Aorta (tissue), 5 donors: ENCODE results near the gene MPHOSPH9. TPM values are rescaled to one million over a fixed set of nuclear protein-coding genes. Genes with fewer than 3 reads are reported as not detected.
A peak's percentile ranks its signal among the peaks of the same experiment; 100 is the strongest.

Source experiments
- ATAC-seq: fragments of 200-7000 bp; cut with Tn5 transposase; one replicate; pipeline ENCODE4 v1.9.1; 2022; ENCODE audit warnings: moderate library complexity; ENCODE audit not compliant: low FRiP score
- DNase-seq, 2 donors: peaks; one replicate each; pipeline ENCODE4 v3.0.0-alpha.2; 2020
- H3K27ac ChIP-seq, 2 donors: one replicate each; pipeline ENCODE4 v1.5.1; 2013; ENCODE audit warnings: low read length in 2 of 2, mild to moderate bottlenecking in 2 of 2, moderate library complexity in 2 of 2, control low read depth in 1 of 2, inconsistent platforms in 1 of 2, low read depth in 1 of 2
- H3K27me3 ChIP-seq, 2 donors: one replicate each; pipeline ENCODE4 v1.6.1; 2013; ENCODE audit warnings: control low read depth in 1 of 2, low read length in 1 of 2, mild to moderate bottlenecking in 1 of 2, moderate library complexity in 1 of 2; ENCODE audit not compliant: insufficient read depth in 2 of 2, control insufficient read depth in 1 of 2
- H3K36me3 ChIP-seq, 2 donors: one replicate each; pipeline ENCODE4 v1.6.1; 2013; ENCODE audit warnings: control low read depth in 1 of 2, low read length in 1 of 2, mild to moderate bottlenecking in 1 of 2; ENCODE audit not compliant: insufficient read depth in 2 of 2, control insufficient read depth in 1 of 2
- H3K4me1 ChIP-seq, 2 donors: one replicate each; pipeline ENCODE4 v1.6.1; 2013; ENCODE audit warnings: low read length in 2 of 2, control low read depth in 1 of 2, mild to moderate bottlenecking in 1 of 2, moderate library complexity in 1 of 2; ENCODE audit not compliant: insufficient read depth in 2 of 2, control insufficient read depth in 1 of 2
- H3K4me3 ChIP-seq, 2 donors: one replicate each; pipeline ENCODE4 v1.5.1; 2013; ENCODE audit warnings: low read length in 2 of 2, control low read depth in 1 of 2, mild to moderate bottlenecking in 1 of 2
- H3K9me3 ChIP-seq: one replicate; pipeline ENCODE4 v1.6.1; 2013; ENCODE audit warnings: mild to moderate bottlenecking, low read length; ENCODE audit not compliant: control insufficient read depth
- WGBS, 2 donors: extraction: QIAGEN DNeasy Blood & Tissue Kit; methylation state at CpG; one replicate each; pipeline ENCODE4 v1.1.7; 2013; 5-methylcytosine and 5-hydroxymethylcytosine counted together
- intact Hi-C, 2 donors: fragments of 100-400 bp; cut with DNase I; formaldehyde crosslinking; loops; one replicate each; pipeline versions ENCODE4 v1.14.2 to v1.15.0; 2022
- polyA plus RNA-seq, 2 donors: library from polyadenylated mRNA; stranded (reverse); fragments of 200-250 nt; gene quantifications; one replicate each; pipeline ENCODE4 v1.2.3, GENCODE V29; 2013
- total RNA-seq, 2 donors: library from RNA; stranded (reverse); fragmentation: NEBNext Ultra II Directional; extraction: Animal tissue kit (Norgen Biotek cat#: 25700); gene quantifications; one replicate each; pipeline ENCODE4 v1.2.1, GENCODE V29; 2021
- donor health status: healthy with polysubstance abuse.
- donor health status: Bipolar disorder and iron deficiency.
- donor health status: DM: no; HTN: no; CAD: no.
- donor health status: DM: no; HTN: no; CAD: no.
- donor health status: DM: yes; HTN: yes; CAD: no.

MPHOSPH9 gene
- total and polyA plus RNA-seq, 4 donors, result 2.0 to 25.1 (median 9.3) TPM

DNA sequence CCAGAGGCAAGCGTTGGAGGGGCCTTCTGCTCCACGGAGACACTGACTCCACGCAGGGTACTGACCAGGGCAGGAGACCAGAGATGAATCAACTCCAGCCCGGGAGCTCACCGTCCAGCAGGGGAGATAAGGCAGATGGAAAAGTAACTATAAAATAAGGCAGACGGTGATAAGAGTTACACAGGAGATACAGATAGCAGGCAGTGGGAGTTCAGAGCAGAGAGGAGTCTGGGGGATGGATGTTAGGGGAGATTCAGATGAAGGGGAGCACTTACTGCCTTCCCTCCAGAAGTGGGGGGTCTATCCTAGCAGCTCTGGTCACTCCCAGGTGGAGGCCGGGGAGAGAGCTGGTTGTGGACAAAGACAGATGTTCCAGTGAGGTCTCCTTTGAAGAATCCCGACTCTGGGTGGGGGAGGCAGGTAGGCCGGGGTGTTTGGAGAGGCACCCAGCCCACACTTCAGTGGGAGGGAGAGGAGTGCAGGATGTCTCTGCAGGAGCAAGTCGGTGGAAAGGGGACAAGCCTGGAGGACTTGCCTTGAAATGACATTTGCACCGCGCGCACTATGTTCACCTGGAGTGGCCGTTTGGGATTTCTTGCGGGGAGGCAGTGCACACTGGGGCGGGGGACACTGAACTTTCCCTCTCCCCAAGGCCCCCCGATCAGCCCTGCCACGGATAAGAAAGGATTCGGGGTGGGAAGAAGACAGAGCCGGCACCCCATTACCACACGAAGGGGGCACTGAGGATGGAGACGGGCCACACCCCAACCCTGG lies 83.3 kb downstream of the MPHOSPH9 start:
- WGBS, 2 donors, result 67 to 69% methylated on average over 19 to 22 of the region's 22 CpGs
- Histone ChIP-seq H3K27ac (peak overlapping the region in 1 of 2 donors; percentile 0), H3K9me3 (no peaks in the 10 kb centered on the region), H3K4me3 (peak overlapping the region; percentile 82 to 93), H3K36me3 (no peaks in the 10 kb centered on the region), H3K27me3 (no peaks in the 10 kb centered on the region), H3K4me1 (no peaks in the 10 kb centered on the region)
- peak in 1 of 2 donors; percentile 74 for DNase-seq
- intact Hi-C loops, result loop anchor here (2.0 to 5.0 kb wide), 6 partner anchors 62 to 107 kb away; partner anchors contain the start of genes MPHOSPH9 (in 1 of the 2) and MTRFR (in 1 of the 2)
- ATAC-seq, result peak; percentile 34

DNA sequence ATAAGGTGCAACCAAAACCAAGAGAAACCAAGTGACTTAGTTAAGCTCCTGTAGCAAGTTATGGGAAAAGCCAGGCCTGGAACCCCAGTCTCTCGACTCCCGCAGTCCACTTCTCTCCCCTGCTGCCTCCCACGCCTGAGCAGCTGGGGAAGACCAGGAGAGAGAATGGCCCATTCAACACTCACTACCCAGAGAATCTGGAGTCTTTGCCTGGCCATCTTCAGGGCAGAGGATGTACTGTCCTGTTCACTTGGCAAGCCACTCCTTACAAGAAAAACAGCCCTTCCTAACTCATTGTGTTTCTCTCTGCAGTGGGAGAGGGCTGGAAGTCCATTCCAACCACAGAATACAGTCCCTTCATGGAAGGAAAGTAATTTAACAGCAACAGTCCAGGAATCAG lies 83.9 kb downstream of the MPHOSPH9 start:
- no peak for DNase-seq
- Histone ChIP-seq H3K27ac (no peak overlapping the region), H3K9me3 (no peaks in the 10 kb centered on the region), H3K36me3 (no peaks in the 10 kb centered on the region), H3K4me3 (no peak overlapping the region), H3K27me3 (no peaks in the 10 kb centered on the region), H3K4me1 (no peaks in the 10 kb centered on the region)
- WGBS, 2 donors, result 96 to 97% methylated on average over 3 of the region's 3 CpGs
- intact Hi-C loops, result loop anchor here (5.0 kb wide), 2 partner anchors 62 to 87 kb away; no protein-coding TSS in a partner anchor
- ATAC-seq, result no peak

- intact Hi-C loops, result loop anchor here (5.0 kb wide), 2 partner anchors 61 to 86 kb away; no protein-coding TSS in a partner anchor
- Histone ChIP-seq H3K9me3 (no peaks in the 10 kb centered on the region), H3K4me1 (no peaks in the 10 kb centered on the region), H3K4me3 (no peak overlapping the region), H3K27ac (no peak overlapping the region), H3K27me3 (no peaks in the 10 kb centered on the region), H3K36me3 (no peaks in the 10 kb centered on the region)
- DNase-seq, result no peak
- WGBS, 2 donors, result 76 to 78% methylated on average over 5 of the region's 5 CpGs
- no peak for ATAC-seq
Measured at GRCh38 chr12:123148655-123149054, 84.3 kb downstream of the MPHOSPH9 start.

DNA sequence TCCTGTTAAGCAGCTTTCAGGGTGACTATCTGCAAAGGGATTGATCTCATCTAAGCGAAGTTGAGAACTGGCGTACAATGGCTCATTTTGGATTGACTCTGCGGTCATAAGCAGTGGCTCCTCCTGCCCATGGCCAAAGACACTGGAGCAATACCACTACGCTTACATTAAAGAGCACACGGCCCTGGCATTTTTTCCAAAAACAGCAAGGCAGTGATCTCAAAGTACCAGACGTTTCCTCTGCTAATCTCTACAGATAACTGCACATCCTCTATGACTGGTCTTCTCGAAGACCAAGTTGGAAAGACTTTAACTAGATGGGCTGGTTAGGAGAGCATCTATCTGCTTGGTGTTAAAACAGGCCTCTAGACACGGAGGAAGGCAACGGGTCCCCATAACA lies 84.7 kb downstream of the MPHOSPH9 start:
- H3K4me3 ChIP-seq, result no peak overlapping the region
- intact Hi-C loops, result loop anchor here (5.0 kb wide), 2 partner anchors 61 to 86 kb away; no protein-coding TSS in a partner anchor
- H3K36me3 ChIP-seq, result no peaks in the 10 kb centered on the region
- 79 to 81% methylated on average over 9 of the region's 9 CpGs for WGBS, 2 donors
- DNase-seq (no peak), ATAC-seq (no peak)
- H3K9me3 ChIP-seq, result no peaks in the 10 kb centered on the region
- no peak overlapping the region for H3K27ac ChIP-seq
- no peaks in the 10 kb centered on the region for H3K4me1 ChIP-seq
- no peaks in the 10 kb centered on the region for H3K27me3 ChIP-seq

GRCh38 chr12:123145211-123145610 lies 87.7 kb downstream of the MPHOSPH9 start:
- Histone ChIP-seq H3K4me3 (no peak overlapping the region), H3K4me1 (no peaks in the 10 kb centered on the region), H3K27me3 (no peaks in the 10 kb centered on the region), H3K9me3 (no peaks in the 10 kb centered on the region), H3K27ac (no peak overlapping the region), H3K36me3 (no peaks in the 10 kb centered on the region)
- ATAC-seq (no peak), DNase-seq (no peak)
- intact Hi-C loops, result loop anchor here (5.0 kb wide), 2 partner anchors 58 to 83 kb away; no protein-coding TSS in a partner anchor
- 85 to 87% methylated on average over 2 of the region's 2 CpGs for WGBS, 2 donors

GRCh38 chr12:123143736-123144461 lies 89.0 kb downstream of the MPHOSPH9 start:
- no peaks in the 10 kb centered on the region for H3K4me1 ChIP-seq
- intact Hi-C loops, result no loop called here
- DNase-seq, result no peak
- no peak overlapping the region for H3K27ac ChIP-seq
- H3K9me3 ChIP-seq, result no peaks in the 10 kb centered on the region
- H3K4me3 ChIP-seq, result no peak overlapping the region
- no peak for ATAC-seq
- no peaks in the 10 kb centered on the region for H3K36me3 ChIP-seq
- 88 to 93% methylated on average over 4 of the region's 4 CpGs for WGBS, 2 donors
- no peaks in the 10 kb centered on the region for H3K27me3 ChIP-seq

DNA sequence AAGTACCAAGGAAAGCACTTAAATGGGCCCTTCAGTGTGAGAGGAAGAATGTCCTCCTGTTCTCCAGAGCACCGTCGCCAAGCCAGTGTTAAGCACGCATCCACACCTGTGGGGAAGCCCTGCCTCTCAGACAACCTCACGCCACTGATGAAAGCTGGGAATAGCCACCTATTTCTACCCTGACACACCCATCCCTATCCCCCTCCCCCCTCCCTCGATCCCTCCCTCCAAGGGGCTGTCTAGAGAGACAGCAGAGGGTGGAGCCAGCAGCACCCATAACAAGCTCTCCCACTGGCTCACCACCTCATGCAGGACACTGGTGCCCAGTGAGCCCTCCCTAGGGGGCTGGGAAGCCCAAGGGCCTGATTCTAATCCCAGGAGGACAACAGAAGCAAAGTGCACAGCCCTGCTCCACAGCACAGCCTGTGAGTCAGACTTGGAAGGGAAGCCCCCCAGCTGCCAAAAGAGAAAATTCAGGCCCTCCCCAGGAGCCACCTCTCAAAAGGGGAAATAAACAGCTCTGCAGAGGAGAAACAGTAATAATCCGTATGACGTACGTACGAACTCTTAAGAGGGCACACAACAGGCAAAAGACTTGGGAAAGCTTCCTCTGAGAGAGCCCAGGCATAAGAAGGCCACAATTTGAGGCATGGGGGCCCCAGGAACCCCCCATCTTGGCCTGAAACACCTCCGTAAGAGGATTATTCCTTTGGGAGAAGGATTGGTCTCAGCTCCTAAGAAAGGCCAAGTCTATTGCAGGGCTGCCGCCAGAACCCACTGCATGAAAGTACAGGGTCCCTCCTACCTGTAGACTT lies 89.8 kb downstream of the MPHOSPH9 start:
- no peaks in the 10 kb centered on the region for H3K27me3 ChIP-seq
- no peak for DNase-seq
- no peak overlapping the region for H3K4me3 ChIP-seq
- WGBS, 2 donors, result 83 to 90% methylated on average over 11 of the region's 11 CpGs
- H3K9me3 ChIP-seq, result no peaks in the 10 kb centered on the region
- intact Hi-C loops, result no loop called here
- no peak for ATAC-seq
- H3K36me3 ChIP-seq, result no peaks in the 10 kb centered on the region
- no peak overlapping the region for H3K27ac ChIP-seq
- H3K4me1 ChIP-seq, result no peaks in the 10 kb centered on the region

DNA sequence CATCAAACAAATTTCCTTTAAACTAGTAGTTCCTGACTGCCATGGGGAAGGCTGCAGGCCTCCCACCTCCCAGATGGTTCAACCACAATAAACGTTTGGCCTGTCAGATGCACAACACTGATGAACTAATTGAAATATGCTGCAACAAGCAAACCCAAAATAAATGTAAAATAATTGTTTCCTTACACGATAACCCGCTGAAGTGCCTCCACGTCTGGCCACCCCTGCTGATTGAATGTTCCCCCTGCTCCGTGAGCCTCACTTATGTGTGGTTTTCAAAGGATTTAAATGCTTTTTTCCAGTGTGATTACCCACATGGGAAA lies 90.5 kb downstream of the MPHOSPH9 start:
- Histone ChIP-seq H3K4me3 (no peak overlapping the region), H3K27me3 (no peaks in the 10 kb centered on the region), H3K9me3 (no peaks in the 10 kb centered on the region), H3K4me1 (no peaks in the 10 kb centered on the region), H3K27ac (no peak overlapping the region), H3K36me3 (no peaks in the 10 kb centered on the region)
- DNase-seq (no peak), ATAC-seq (no peak)
- intact Hi-C loops, result no loop called here
- whole genome bisulfite sequencing, 2 donors, result 90% methylated on average over 5 of the region's 5 CpGs
